Stimulated activated CD8-positive, alpha-beta memory T cell treated with anti-CD3 and anti-CD28 coated beads, Interleukin-12 subunit alpha, Interleukin-12 subunit beta, amount 100 ng/mL, for 4 hours (primary cell): ENCODE measurements around the gene YBEY.

Experiments used
- DNase-seq: peaks from one replicate; pipeline ENCODE4 v3.0.0-alpha.2; 2020; ENCODE audit warnings: low read depth

YBEY gene

GRCh38 chr21:46328151-46328550, 42.0 kb downstream of the YBEY start:
- DNase-seq: no peak

GRCh38 chr21:46329796-46330195, 43.7 kb downstream of the YBEY start:
- no peak for DNase-seq

DNA sequence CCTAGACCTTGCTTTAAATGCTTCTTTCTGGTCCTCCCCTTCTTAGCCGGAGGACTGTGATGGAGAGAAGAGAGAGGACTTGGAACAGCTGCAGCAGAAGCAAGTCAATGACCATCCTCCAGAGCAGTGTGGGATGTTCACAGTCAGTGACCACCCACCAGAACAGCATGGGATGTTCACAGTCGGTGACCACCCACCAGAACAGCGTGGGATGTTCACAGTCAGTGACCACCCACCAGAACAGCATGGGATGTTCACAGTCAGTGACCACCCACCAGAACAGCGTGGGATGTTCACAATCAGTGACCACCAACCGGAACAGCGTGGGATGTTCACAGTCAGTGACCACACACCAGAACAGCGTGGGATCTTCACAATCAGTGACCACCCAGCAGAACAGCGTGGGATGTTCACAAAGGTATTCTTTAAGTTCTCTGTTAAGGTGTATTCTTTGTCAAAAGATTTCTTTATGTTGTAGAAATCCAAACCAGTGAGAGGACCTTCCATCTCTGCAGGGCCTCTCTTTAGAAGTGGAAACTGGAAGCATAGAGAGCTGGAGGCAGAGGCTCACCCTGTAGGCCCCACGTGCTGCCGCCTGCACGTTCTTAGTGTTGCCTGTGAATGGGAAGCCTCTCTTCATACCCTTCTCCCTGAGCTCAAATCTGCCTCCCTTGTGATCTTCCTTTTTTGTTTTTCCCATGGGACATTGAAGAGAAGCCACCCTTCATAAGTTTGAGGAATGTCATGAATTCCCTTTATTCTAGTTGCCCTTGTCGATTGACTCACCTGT, 48.4 kb downstream of the YBEY start:
- no peak for DNase-seq

GRCh38 chr21:46336603-46337002, 50.5 kb downstream of the YBEY start:
- no peak for DNase-seq

DNA sequence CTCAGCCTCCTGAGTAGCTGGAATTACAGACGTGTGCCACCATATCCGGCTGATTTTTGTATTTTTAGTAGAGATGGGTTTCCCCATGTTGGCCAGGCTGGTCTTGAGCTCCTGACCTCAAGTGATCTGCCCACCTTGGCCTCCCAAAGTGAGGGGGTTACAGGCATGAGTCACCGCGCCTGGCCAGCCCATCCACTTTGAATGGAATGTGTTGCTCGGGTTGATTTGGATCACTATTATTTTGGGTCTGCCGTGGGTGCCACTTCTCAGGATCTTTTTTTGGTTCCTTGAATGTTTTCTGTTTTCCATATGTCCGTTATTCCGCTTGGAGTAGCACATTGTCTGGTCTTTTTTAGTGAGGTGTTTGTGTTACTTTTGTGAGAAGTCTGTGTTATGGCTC, 54.9 kb downstream of the YBEY start:
- no peak for DNase-seq

DNA sequence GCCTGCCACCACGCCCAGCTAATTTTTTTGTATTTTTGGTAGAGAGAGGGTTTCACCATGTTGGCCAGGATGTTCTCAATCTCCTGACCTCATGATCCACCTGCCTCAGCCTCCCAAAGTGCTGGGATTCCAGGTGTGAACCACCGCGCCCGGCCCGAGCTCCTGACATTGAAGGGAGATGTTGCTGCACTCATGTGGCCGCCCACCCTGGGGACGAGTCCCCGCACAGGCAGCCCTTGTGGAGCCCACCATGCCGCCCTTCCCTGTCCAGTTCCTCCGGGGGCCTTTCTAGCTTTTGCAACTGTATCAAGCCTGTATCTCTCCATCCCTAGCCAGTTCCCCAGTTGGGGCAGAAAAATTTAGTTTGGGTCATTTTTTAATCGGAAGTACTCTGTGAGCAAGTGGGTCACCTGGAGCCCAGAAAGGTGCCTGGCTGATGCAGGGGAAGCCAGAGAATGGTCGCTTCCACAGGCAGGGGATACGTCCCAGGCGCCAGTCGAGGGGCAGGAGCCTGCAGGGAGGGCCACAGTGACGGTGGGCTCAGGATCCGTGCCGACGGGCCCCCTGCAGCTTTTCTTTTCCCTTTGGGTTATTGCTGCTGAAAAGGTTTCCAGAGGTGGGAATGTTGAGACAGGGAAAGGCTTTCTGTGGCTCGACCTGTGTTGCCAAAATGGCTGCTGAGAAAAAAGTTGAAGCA, 58.2 kb downstream of the YBEY start:
- DNase-seq: no peak

DNA sequence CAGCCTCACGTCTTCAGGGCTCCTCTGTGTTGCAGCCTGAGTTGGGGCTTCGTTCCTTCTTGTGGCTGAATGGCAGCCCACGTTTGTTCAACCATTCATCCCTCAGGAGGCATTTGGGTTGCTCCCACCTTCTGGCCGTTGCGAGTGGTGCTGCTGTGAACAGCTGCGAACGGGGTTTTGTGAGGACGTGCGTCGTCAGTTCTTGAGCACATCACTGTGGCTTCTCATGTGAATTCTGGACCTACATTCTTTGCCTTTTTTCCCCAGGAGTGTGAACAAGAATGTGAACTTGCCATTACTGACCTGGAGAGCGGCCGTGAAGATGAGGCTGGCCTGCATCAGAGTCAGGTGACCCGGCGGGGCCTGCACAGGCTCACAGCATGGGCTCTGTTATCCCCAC, 59.7 kb downstream of the YBEY start:
- DNase-seq: no peak

DNA sequence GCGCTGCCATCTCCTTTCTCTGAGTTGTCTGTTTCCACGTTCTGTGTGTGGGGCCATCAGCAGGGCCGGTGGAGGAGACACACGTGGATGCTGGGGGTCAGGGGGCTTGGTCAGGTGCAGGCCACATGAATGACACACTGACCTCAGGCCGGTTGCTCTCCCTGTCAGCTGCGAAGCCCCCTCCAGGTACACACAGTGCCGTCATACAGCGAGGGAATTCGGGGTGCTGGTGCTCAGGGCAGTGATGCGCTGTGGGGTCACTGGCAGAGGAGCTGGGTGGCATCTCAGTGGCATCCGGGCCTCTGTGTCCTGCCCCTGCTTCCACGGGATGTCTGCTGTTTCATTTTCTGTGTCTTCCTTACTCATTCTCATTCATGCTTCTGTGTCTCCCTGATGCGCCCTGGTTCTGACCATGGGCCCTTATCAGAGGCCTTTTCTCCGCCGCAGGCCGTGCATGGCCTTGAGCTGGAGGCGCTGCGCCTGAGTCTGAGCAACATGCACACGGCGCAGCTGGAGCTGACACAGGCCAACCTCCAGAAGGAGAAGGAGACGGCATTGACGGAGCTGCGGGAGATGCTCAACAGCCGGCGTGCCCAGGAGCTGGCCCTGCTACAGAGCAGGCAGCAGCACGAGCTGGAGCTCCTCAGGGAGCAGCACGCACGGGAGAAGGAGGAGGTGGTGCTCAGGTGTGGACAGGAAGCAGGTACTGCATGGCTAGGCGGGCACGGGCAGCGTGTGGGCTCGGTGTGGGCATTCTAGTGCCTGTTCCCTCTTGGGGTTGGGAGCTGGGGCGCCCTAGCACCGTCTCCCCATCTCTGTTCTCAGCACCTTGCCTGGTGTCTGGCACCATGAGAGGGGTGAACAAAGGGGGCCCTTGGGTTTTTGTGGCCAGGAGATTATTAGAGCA, 60.4 kb downstream of the YBEY start:
- DNase-seq: no peak

DNA sequence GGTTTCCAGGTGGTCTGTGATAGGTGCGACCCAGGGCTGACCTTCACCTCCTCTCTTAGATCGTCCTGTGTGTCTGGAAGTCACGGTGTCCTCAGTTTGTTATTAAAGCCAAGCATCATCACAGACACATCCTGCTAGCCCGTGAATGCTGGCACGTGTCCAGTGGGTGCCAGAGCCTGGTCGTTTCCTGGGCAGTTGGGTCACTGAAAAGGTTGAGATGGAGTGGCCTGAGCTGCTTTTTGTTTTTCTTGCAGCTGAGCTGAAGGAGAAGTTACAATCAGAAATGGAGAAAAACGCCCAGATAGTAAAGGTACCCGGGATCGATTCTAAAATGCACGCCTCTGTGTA, 61.0 kb downstream of the YBEY start:
- DNase-seq: no peak
